ENCODE measurements around the gene CEACAM21.
A peak's percentile ranks its signal among the peaks of the same experiment; 100 is the strongest.

Gene CEACAM21

GRCh38 chr19:41575998-41576397 is at the start of gene CEACAM21:
CEACAM21 (plus strand) TSS chr19:41576166; CDS start chr19:41576275, 109 bp downstream.
- no peak for DNase-seq (ENCODE audit: low spot score)

DNA sequence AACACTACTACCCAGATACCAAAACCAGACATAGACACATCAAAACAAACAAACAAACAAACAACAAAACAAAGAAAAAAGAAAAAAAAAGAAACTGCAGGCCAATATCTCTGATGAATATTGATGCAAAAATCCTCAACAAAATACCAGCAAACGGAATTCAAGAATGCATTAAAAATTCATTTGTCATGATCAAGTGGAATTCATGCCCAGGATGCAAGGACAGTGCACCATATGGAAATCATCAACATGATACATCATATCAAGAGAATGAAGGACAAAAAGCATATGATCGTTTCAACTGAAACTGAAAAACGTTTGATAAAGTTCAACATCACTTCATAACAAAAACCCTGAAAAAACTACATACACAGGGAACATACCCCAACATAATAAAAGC is 48.9 kb upstream of the CEACAM21 start:
- DNase-seq (ENCODE audit: low spot score): no peak

GRCh38 chr19:41528106-41528505 is 47.9 kb upstream of the CEACAM21 start:
- no peak for DNase-seq (ENCODE audit: low spot score)

DNA sequence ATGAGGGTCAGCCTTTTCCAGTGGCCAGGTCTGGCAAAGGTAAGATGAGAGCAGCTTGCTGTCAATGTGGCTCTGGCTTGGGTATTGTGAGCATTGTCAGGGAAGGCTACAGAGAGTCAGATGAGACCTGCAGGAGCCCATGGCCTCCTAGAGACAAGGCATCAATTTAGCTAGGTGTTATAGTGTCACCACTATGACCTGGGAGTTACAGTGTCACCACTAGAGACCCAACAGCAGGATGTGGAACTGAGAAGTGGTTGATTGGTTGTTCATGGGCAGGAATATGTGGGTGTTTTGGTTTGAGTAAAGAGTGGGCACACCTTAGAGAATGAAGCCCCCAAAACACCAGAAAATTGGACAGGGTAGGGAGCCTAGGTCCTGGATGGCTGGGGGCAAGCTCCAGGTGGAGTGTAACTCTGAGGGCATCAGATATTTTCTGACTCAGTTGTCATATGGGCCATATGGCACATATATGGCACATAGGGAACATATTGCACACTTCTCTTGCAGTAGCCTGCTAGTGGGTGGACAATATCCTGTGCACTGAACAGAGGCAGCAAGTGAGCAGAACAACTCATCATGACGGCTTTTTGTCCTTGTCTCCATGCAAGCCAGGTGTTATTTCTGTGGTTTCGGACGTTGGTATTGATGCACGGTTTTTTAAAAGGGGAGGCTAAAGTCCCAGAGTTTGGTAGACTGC is 46.3 kb upstream of the CEACAM21 start:
- DNase-seq (ENCODE audit: low spot score): no peak

DNA sequence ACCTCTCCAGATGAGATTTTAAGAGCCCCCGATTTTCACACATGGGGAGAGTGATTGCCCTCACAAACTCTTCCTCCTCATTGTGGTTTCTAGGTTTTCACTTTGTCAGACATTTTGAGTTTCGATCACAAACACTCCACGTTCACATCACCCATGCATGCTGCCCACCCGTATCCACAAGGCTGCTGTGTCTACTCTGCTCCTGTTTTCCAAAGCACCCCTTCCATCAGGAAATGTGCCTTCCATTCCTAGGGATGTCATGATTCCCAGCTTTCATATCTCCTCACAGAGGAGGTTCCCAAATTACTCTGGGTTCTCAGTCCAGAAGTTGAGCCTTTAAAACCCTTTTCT is 45.8 kb upstream of the CEACAM21 start:
- no peak for DNase-seq (ENCODE audit: low spot score)

DNA sequence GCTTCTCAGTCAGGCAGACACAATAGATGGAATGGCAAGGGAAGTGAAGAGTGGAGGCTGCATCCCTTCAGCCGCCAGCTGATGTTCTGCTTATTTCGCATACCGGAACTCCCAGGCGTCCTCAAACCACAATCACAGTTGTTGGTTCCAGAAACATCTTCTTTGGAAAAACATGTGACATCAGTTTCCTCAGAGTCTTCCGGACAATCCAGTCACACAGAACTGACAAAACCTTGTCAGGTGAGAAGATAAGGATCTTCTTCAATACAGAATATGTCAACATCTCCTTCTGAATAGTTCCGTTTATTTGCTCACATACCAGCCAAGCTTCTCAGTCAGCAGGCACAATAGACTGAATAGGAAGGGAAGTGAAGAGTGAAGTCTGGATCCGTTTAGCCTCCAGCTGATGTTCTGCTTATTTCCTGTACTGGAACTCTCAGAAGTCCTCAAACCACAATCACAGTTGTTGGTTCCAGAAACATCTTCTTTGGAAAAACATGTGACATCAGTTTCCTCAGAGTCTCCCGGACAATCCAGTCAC is 45.1 kb upstream of the CEACAM21 start:
- DNase-seq (ENCODE audit: low spot score): no peak

GRCh38 chr19:41531438-41532311 is 44.3 kb upstream of the CEACAM21 start:
- peak; percentile 15 for DNase-seq (ENCODE audit: low spot score)

- DNase-seq (ENCODE audit: low spot score): no peak
These were observed 43.4 kb upstream of the CEACAM21 start for GRCh38 chr19:41532526-41532925.

- DNase-seq (ENCODE audit: low spot score): no peak
These were observed 42.2 kb upstream of the CEACAM21 start for GRCh38 chr19:41533671-41534215.

DNA sequence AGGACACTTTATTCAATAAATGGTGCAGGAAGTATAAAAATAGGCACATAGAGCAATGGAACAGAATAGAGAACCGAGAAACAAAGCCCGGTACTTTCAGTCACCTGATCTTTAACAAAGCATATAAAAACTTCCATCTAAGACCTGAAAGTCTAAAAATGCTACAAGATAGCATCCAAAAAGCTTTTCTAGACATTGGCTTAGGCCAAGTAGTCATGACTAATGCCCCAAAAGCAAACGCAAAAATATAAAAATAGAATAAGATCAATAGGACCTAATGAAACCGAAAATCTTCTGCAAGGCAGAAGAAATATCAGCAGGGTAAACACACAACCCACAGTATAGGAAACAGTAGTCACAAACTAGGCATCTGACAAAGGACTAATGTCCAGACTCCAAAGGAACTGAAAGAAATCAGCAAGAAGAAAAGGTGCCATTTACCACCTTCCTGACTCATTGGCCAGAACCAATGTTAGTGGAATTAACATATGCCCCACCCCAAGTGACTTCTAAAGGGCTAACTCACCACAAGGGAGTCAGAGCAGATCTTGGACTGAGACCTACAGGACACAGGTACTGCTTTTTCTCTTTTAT is 40.8 kb upstream of the CEACAM21 start:
- DNase-seq (ENCODE audit: low spot score): no peak

GRCh38 chr19:41537789-41538188 is 38.2 kb upstream of the CEACAM21 start:
- DNase-seq (ENCODE audit: low spot score): no peak

DNA sequence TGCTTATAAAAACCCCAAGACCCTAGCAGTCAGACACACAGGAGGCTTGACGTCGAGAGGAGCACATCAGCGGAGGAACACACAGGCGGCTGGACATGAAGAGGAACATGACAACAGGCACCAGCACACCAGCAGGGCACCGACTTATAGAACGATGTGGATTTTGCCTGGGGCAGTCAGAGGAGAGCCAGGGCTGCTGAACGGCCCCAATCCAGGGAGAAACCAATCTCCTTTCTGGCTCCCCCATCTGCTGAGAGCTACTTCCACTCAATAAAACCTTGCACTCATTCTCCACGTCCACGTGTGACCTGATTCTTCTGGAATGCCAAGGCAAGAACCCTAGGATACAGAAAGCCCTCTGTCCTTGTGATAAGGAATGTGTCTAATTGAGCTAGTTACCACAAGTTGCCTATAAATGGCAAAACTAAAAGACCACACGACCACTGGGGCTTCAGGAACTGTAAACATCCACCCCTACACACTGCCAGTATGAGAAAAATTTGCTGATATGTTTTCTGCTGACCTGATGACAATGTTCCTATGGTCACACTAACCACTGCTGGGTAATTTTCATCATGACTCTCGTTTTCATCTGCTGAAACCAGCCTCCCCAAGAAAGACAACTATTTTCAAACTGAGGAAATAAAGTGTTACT is 35.8 kb upstream of the CEACAM21 start:
- no peak for DNase-seq (ENCODE audit: low spot score)

DNA sequence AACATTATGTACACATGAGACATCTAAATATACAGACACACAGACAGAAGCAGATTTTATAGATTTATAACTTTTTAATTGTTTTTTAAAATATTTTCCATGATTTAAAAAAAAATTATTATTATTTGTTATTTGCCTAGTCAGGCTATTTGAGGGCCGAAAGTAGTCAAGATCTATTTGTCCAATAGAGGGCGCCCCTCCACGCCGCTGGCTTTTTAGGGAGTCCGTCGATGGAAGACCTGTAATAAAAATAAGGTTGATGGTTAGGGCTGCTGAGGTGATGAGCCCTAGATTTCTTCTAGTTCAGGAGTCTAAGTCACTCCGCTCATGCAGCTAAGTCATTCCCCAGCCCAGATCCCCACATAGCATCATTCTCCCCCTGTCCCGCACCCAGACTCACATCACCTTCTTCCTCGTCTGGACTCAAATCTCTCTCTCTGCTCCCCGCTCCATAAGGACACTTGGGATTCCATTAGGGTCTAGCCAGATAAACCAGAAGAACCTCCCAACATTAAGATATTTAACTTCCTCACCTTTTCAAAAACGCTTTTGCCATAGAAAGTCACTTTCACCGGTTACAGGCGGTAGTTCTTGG is 33.9 kb upstream of the CEACAM21 start:
- DNase-seq (ENCODE audit: low spot score): no peak

GRCh38 chr19:41542622-41543021 is 33.3 kb upstream of the CEACAM21 start:
- no peak for DNase-seq (ENCODE audit: low spot score)

- no peak for DNase-seq (ENCODE audit: low spot score)
These were observed 32.4 kb upstream of the CEACAM21 start for GRCh38 chr19:41543582-41543981.

GRCh38 chr19:41545547-41545946 is 30.4 kb upstream of the CEACAM21 start:
- DNase-seq (ENCODE audit: low spot score): no peak

- no peak for DNase-seq (ENCODE audit: low spot score)
These were observed 29.6 kb upstream of the CEACAM21 start for GRCh38 chr19:41546386-41546789.

DNA sequence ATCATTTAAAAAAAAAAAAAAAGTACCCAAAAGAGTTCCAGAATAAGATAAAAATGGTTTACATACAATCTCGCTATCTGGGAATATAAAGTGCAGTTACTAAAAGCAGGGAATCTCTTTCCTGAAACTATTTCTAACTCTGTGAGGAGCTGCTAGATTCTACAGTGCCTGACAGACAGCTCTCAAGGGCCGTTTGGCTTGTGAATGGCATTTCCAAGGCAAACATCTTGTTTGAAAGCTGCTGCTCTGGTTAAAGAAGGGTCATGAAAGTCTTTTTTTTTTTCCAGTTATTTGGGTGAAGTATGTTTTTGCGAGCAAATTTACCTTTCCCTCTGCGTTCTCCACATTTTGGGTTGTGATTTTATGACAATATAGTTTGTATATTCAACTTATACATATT is 29.0 kb upstream of the CEACAM21 start:
- no peak for DNase-seq (ENCODE audit: low spot score)

DNA sequence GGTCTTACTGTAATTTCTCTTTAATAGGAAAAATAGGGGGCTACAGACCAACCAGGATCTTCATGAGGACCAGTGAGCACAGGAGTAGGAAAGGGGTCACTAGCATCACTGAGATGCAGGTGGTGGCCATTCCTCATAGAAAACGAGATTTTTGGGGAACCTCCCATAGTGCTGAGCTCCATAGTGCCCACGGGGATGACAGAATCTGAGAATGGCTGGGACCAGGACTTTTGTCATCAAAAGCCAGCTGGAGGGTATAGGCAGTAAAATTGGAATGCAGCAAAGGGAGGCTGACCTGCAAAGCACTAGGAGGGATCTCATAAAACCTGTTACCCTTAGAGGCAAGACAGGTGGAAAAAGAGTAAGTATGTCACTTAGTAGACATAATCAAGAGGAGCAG is 28.4 kb upstream of the CEACAM21 start:
- DNase-seq (ENCODE audit: low spot score): no peak

GRCh38 chr19:41548047-41548446 is 27.9 kb upstream of the CEACAM21 start:
- no peak for DNase-seq (ENCODE audit: low spot score)

DNA sequence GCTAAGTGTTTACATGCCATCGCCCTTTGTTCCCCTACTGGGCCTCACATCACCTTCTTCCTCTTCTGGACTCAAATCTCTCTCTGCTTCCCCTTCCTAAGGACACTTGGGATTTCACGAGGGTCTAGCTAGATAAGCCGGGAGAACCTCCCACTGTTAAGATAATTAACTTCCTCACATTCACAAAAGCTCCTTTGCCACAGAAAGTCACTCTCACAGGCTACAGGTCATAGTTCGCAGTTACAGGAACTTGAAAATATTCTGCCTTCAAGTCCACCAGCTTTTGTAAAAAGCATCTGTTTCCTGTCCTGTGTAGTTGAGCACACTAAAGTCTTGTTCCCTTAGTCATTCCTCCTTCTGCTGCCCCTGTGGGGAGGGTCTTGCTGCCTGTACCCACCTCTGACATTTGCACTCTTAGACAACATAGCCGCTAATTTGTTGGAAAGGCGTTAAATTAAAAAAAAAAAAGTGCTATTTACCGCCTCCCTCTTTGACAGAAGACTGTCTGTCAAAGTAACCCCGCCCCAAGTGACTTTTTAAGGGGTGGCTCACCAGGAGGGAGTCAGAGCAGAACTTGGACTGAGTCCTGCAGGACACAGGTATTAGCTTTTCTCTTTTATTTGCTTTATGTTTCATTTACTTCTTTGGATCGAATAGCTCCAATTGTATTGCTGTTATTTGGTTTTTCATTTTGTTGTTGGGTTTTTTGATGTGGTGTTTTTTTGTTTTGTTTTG is 26.8 kb upstream of the CEACAM21 start:
- DNase-seq (ENCODE audit: low spot score): no peak
